GM12873 (cell line): ENCODE data around the gene CPPED1.

Experiments
- TF ChIP-seq, protein P1 (sequence below): IDR thresholded peaks from 2 replicates; pipeline ENCODE4 v1.5.1; 2012; ENCODE audit warnings: low read depth, mild to moderate bottlenecking, moderate library complexity, low read length, control low read depth; ENCODE audit not compliant: insufficient read depth; ENCODE audit errors: missing control alignments

CPPED1 gene, protein sequence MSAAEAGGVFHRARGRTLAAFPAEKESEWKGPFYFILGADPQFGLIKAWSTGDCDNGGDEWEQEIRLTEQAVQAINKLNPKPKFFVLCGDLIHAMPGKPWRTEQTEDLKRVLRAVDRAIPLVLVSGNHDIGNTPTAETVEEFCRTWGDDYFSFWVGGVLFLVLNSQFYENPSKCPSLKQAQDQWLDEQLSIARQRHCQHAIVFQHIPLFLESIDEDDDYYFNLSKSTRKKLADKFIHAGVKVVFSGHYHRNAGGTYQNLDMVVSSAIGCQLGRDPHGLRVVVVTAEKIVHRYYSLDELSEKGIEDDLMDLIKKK

DNA sequence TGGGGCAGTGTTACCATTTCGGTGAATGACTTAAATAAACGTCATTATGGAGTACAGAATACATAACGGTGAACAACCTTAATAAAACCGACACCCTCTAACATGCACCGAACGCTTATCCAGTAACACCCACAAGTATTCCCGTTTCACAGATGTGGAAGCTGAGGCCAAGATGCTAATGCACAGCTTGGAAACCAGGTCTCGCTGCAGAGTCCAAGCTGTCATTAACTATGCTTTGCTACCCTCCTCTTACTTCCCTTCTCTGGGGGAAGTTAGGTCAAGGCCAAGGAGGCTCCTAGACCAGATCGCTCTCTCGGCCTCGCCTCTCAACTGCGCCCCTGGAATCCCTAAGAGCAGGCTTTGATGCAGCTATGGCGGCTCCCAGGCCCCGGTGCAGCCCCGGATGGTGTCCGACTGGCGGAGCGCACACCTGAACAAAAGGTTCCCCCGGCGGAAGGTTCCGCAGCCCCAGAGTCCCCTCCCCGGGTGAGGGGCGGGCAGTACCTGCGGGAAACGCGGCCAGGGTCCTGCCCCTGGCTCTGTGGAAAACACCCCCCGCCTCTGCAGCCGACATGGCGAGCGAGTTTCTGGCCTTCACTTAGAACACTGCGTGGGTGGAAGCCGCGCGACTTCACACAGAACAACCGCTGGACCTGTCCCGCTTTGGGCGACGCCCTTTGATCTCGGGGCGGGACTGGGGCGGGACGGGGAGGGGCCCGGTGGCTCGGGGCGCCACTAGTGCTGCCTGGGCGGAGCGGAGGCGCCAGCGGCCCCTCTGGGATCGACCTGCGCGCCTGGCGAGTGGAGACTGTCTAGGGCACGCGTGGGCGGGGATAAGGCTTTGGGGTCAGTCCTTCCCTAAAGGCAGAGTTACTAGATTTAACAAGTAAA lies at the start of gene CPPED1:
TSS of gene CPPED1 (minus strand) at position 685 of the 891 bp plus-strand sequence. CDS start at position 574, 111 bp downstream.
- TF ChIP-seq, protein P1, sequence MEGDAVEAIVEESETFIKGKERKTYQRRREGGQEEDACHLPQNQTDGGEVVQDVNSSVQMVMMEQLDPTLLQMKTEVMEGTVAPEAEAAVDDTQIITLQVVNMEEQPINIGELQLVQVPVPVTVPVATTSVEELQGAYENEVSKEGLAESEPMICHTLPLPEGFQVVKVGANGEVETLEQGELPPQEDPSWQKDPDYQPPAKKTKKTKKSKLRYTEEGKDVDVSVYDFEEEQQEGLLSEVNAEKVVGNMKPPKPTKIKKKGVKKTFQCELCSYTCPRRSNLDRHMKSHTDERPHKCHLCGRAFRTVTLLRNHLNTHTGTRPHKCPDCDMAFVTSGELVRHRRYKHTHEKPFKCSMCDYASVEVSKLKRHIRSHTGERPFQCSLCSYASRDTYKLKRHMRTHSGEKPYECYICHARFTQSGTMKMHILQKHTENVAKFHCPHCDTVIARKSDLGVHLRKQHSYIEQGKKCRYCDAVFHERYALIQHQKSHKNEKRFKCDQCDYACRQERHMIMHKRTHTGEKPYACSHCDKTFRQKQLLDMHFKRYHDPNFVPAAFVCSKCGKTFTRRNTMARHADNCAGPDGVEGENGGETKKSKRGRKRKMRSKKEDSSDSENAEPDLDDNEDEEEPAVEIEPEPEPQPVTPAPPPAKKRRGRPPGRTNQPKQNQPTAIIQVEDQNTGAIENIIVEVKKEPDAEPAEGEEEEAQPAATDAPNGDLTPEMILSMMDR = no peak

DNA sequence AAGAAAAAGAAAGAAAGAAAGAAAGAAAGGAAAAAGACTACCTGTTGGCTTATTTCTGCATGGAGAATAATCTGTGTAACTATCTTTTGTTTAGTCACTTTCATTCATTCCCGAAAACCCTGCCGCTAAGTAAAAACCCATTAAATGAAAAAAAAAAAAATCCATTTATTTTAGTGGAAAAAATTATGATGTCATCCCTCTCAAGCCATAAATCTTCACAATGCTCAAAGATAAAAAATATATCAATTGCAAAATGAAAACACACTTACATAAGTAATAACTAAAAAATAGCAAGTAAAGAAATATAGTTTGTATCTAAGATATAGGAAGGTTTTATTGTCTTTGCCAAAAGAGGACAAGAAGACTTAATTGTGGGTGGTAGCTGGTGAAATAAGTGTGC lies 46.5 kb upstream of the CPPED1 start:
- TF ChIP-seq, protein P1 = no peak

DNA sequence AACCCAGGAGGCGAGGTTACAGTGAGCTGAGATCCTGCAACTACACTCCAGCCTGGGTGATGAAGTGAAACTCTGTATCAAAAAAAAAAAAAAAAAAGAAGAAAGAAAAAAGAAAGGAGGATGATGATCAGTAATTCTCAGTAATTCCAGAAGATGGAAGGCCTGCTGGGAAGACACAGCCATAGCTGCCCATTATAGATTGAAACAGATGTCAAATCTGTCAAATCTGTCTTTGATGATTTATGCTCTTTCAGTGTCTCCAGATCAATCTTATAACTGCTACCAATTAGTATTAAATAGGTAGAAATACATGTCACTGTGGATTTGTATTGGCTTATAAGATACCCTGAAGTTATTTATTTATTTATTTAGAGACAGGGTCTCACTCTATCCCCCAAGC lies 42.9 kb upstream of the CPPED1 start:
- TF ChIP-seq, protein P1 = no peak

DNA sequence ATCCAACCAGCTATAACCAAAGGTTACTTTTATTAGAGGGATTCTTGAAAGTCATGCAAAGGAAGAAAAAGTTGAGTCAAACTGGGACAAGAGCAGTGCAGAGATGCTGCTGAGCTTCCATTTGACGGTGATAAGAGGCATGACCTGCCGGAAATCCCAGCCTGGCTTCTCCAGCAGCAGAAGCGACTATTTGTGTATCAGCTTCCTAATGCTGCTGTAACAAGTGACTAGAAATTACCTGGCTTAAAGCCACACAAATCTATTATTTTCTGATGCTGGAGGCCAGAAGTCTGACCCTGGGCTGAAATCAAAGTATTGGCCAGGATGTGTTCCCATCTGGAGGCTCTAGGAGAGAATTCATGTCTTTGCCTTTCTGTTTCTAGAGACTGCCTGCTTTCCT lies 41.6 kb upstream of the CPPED1 start:
- TF ChIP-seq, protein P1 = no peak

DNA sequence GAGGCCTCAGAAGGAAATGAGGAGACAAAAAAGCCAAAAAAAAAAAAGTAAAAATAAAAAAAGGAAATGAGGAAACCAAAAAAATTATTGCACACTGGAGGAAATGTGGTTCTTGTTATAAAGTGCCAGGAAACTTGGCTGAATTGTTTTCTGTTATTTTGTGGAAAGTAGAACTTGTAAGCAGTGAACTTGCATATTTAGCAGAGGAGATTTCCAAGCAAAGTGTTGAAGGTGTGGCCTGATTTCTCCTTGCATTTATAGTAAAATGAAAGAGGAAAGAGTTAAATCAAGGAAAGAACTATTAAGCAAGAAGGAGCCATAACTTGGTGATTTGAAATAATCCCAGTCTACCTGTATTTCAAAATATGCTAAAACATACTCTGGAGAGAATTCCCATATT lies 34.1 kb upstream of the CPPED1 start:
- TF ChIP-seq, protein P1 = no peak

DNA sequence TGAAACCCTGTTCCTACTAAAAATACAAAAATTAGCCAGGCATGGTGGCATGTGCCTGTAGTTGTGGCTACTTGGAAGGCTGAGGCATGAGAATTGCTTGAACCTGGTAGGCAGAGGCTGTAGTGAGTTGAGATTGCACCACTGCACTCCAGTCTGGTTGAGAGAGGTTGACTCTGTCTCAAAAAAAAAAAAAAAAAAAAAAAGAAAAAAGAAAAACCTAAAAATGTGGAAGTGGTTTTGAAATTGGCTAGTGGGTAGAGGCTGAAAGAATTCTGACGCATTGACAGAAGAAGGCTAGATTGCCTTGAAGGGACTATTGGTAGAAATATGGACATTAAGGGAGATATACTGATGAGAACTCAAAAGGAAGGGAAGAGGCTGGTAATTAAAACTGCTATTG lies 33.6 kb upstream of the CPPED1 start:
- TF ChIP-seq, protein P1 = no peak

DNA sequence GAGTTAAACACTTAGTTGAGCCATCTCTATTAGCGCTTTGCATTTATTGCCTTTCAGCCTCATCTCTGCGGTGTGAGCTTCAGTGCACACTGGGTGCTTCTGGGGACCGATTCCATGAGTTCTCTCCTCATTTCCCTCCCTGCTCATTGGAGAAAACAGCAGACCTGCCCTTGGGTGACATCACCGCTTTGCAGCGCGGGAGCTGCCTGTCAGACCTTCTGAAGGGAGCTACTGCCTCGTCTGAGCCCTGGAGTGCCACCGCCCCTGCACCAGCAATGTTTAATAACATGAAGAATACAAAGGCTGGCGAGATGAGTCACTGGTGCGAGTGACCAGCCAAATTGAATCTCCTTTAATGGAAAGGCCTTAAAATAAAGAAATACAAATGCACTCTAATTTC lies 30.2 kb upstream of the CPPED1 start:
- TF ChIP-seq, protein P1 = no peak
